SU-DHL-6 (cell line): Measurements from ENCODE around the gene SHROOM2.

Experiments used
- H2AFZ ChIP-seq: fragments of 200-600 bp; sonication (generic); 2 replicates; pipeline ENCODE4 v1.6.1; 2014; ENCODE audit warnings: low read depth, mild to moderate bottlenecking, moderate library complexity, mixed read lengths, antibody characterized with exemption, low read length; ENCODE audit not compliant: severe bottlenecking
- H3F3A ChIP-seq: fragments of 200-600 bp; shearing (Covaris generic); 2 replicates; pipeline ENCODE4 v1.6.0; 2016; ENCODE audit warnings: antibody characterized with exemption, mild to moderate bottlenecking; ENCODE audit not compliant: insufficient read depth
- H3K27ac ChIP-seq: fragments of 200-600 bp; sonication (generic); 2 replicates; pipeline ENCODE4 v1.5.1; 2016; ENCODE audit warnings: low read depth, mild to moderate bottlenecking, low read length, moderate library complexity, mixed read lengths
- H3K27me3 ChIP-seq: fragments of 200-600 bp; sonication (generic), shearing (Covaris generic); 2 replicates; pipeline ENCODE4 v1.6.0; 2014; ENCODE audit warnings: mild to moderate bottlenecking, low read length
- H3K36me3 ChIP-seq: fragments of 200-600 bp; sonication (generic); 2 replicates; pipeline ENCODE4 v1.6.1; 2014; ENCODE audit warnings: mild to moderate bottlenecking, low read length, mixed read lengths
- H3K4me2 ChIP-seq: fragments of 300-600, 200-600 bp; shearing (Covaris generic), sonication (generic); 2 replicates; pipeline ENCODE4 v1.6.0; 2014; ENCODE audit warnings: low read length, low read depth, mild to moderate bottlenecking; ENCODE audit not compliant: poor library complexity, severe bottlenecking
- H3K4me3 ChIP-seq: fragments of 200-600 bp; sonication (generic); 2 replicates; pipeline ENCODE4 v1.5.1; 2014; ENCODE audit warnings: antibody characterized with exemption, low read length, mild to moderate bottlenecking, mixed read lengths; ENCODE audit not compliant: insufficient read depth, poor library complexity, severe bottlenecking
- H3K79me2 ChIP-seq: fragments of 200-600 bp; sonication (generic); 2 replicates; pipeline ENCODE4 v1.6.1; 2014; ENCODE audit warnings: mild to moderate bottlenecking, low read length, moderate library complexity; ENCODE audit not compliant: insufficient read depth
- H3K9ac ChIP-seq: fragments of 200-600 bp; sonication (generic); 2 replicates; pipeline ENCODE4 v1.7.0; 2014; ENCODE audit warnings: mild to moderate bottlenecking, low read length
- H3K9me2 ChIP-seq: fragments of 200-600 bp; sonication (generic); replicated peaks from 2 replicates; pipeline ENCODE4 v1.6.1; 2014; ENCODE audit warnings: low read length; ENCODE audit not compliant: insufficient read depth
- H3K9me3 ChIP-seq: fragments of 200-600 bp; sonication (generic); 2 replicates; pipeline ENCODE4 v1.6.1; 2014; ENCODE audit warnings: low read length, mixed read lengths; ENCODE audit not compliant: insufficient read depth
- H4K20me1 ChIP-seq: fragments of 200-600 bp; sonication (generic); 2 replicates; pipeline ENCODE4 v1.6.1; 2014; ENCODE audit warnings: low read depth, mild to moderate bottlenecking, antibody characterized with exemption, low read length, moderate library complexity, mixed read lengths
- EZH2phosphoT487 ChIP-seq: fragments of 200-600 bp; sonication (generic), shearing (Covaris generic); conservative IDR thresholded peaks from 2 replicates; pipeline ENCODE4 v1.6.1; 2018; ENCODE audit warnings: mild to moderate bottlenecking, antibody characterized with exemption, low read length, moderate library complexity, mixed read lengths
- TF ChIP-seq, protein P1 (sequence below): fragments of 200-600 bp; sonication (generic); IDR thresholded peaks from one replicate; pipeline ENCODE4 v1.5.1; 2017; ENCODE audit warnings: antibody characterized with exemption, mild to moderate bottlenecking, low read length, moderate library complexity; ENCODE audit not compliant: insufficient read depth, poor library complexity, severe bottlenecking

Gene SHROOM2

DNA sequence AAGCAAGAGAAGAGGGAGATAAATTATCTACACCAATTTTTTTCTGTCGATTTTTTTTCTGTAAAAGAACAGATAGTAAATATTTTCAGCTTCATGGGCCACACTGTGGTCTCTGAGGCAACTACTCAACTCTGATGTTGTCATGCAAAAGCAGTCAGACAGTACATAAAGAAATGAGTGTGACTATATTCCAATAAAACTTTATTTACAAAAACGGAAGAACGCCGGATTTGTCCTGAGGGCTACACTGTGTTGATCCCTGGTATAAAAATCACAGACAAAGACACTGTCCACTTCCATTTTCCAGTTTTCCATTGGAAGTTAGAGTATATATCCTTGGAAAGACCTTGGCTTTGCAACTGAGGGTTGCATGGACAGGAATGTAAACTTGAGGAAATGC lies 38.6 kb upstream of the SHROOM2 start:
- Histone ChIP-seq H3K27ac (no peak overlapping the region), H3F3A (no peaks in the 10 kb centered on the region), H2AFZ (no peak overlapping the region), H3K9me3 (no peaks in the 10 kb centered on the region), H3K9me2 (no peaks in the 10 kb centered on the region), H3K4me3 (no peak overlapping the region), H3K27me3 (no peaks in the 10 kb centered on the region), H4K20me1 (no peaks in the 10 kb centered on the region), H3K9ac (no peak overlapping the region), H3K4me2 (no peak overlapping the region), H3K79me2 (no peaks in the 10 kb centered on the region), H3K36me3 (no peaks in the 10 kb centered on the region)
- TF ChIP-seq EZH2phosphoT487: no peak
- TF ChIP-seq, protein P1, sequence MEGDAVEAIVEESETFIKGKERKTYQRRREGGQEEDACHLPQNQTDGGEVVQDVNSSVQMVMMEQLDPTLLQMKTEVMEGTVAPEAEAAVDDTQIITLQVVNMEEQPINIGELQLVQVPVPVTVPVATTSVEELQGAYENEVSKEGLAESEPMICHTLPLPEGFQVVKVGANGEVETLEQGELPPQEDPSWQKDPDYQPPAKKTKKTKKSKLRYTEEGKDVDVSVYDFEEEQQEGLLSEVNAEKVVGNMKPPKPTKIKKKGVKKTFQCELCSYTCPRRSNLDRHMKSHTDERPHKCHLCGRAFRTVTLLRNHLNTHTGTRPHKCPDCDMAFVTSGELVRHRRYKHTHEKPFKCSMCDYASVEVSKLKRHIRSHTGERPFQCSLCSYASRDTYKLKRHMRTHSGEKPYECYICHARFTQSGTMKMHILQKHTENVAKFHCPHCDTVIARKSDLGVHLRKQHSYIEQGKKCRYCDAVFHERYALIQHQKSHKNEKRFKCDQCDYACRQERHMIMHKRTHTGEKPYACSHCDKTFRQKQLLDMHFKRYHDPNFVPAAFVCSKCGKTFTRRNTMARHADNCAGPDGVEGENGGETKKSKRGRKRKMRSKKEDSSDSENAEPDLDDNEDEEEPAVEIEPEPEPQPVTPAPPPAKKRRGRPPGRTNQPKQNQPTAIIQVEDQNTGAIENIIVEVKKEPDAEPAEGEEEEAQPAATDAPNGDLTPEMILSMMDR: no peak

DNA sequence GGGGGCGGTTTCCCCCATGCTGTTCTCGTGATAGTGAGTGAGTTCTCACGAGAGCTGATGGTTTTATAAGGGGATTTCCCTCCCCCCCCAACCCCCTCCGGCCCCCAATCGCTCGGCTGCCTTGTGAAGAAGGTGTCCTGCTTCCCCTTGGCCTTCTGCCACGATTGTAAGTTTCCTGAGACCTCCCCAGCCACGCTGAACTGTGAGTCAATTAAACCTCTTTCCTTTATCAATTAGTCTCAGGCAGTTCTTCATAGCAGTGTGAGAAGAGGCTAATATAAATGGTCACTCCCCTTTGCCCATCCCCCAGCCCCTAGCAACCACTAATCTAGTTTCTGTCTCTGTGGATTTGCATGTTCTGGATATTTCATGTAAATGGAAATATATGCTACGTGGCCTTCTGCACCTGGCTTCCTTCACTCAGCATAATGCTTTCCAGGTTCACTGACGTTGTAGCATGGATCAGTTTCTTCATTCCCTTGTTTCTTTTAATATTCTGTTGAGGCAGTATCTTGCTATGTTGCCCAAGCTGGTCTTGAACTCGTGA lies 37.0 kb upstream of the SHROOM2 start:
- Histone ChIP-seq H3F3A (no peaks in the 10 kb centered on the region), H3K79me2 (no peaks in the 10 kb centered on the region), H3K4me2 (no peak overlapping the region), H3K9ac (no peak overlapping the region), H3K9me3 (no peaks in the 10 kb centered on the region), H3K27ac (no peak overlapping the region), H2AFZ (no peak overlapping the region), H3K4me3 (no peak overlapping the region), H3K36me3 (no peaks in the 10 kb centered on the region), H3K27me3 (no peaks in the 10 kb centered on the region), H4K20me1 (no peaks in the 10 kb centered on the region), H3K9me2 (no peaks in the 10 kb centered on the region)
- TF ChIP-seq, protein P1: no peak
- TF ChIP-seq EZH2phosphoT487: no peak

DNA sequence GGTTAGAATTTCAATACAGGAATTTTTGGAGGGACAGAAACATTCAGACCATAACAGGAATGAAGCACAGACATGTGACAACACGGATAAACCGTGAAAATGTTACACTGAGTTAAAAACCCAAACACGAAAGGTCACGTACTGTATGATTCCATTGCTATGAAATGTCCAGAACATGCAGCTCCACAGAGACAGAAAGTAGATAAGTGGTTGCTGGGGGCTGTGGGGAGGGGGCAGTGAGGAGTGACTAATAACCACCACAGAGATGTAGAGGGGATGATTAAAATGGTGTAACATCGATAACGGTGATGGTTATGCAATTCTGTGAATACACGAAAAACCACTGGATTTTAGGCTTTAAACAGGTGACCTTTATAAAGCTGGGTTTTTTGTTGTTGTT lies 28.9 kb upstream of the SHROOM2 start:
- Histone ChIP-seq H3K79me2 (no peaks in the 10 kb centered on the region), H2AFZ (no peak overlapping the region), H3K4me3 (no peak overlapping the region), H3K4me2 (no peak overlapping the region), H3K36me3 (no peaks in the 10 kb centered on the region), H4K20me1 (no peaks in the 10 kb centered on the region), H3K27ac (no peak overlapping the region), H3K9me2 (no peaks in the 10 kb centered on the region), H3F3A (no peaks in the 10 kb centered on the region), H3K9me3 (no peaks in the 10 kb centered on the region), H3K9ac (no peak overlapping the region), H3K27me3 (no peaks in the 10 kb centered on the region)
- TF ChIP-seq EZH2phosphoT487: no peak
- TF ChIP-seq, protein P1: no peak
